Measurements from ENCODE around the gene DCBLD1.

The DCBLD1 gene

GRCh38 chr6:117530467-117531242, 48.2 kb downstream of the DCBLD1 start:
- no peak overlapping the region for H3K4me3 ChIP-seq (ENCODE audit: low read length)
- H3K27me3 ChIP-seq (ENCODE audit: control insufficient read depth, insufficient read depth, low read length): no peaks in the 10 kb centered on the region
- no peaks in the 10 kb centered on the region for H3K4me1 ChIP-seq (ENCODE audit: control insufficient read depth, insufficient read depth, low read length)
- WGBS (ENCODE audit: insufficient coverage, insufficient read length): no CpG with 5 or more reads among the region's 4 CpGs
- H3K27ac ChIP-seq (ENCODE audit: low read length): no peak overlapping the region
- H3K36me3 ChIP-seq (ENCODE audit: control insufficient read depth, insufficient read depth, low read length): no peaks in the 10 kb centered on the region
- no peak for DNase-seq (ENCODE audit: low read depth, low spot score)
- H3K9me3 ChIP-seq (ENCODE audit: control insufficient read depth, insufficient read depth, low read length): no peaks in the 10 kb centered on the region

DNA sequence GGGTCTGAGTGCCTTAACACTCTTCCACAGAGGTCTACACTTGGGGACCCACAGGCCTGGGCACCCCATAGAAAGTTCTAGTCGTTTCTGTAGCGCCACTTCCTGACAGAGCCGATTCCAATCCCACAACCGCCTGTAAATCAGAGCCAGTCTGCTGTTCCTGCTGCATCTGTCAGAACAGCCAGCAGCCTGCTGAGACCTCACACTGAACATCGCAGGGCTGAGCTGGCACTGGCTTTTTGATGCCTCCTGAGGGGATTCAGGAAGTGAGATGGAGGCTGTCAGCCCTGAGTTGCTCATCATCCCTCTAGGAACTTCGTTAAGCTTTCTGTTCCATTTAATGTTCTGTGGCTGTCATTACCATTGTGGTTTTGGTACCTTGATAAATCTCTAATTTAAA, 48.9 kb downstream of the DCBLD1 start:
- no CpG with 5 or more reads among the region's 6 CpGs for WGBS (ENCODE audit: insufficient coverage, insufficient read length)
- no peak overlapping the region for H3K27ac ChIP-seq (ENCODE audit: low read length)
- DNase-seq (ENCODE audit: low read depth, low spot score): no peak
- no peaks in the 10 kb centered on the region for H3K27me3 ChIP-seq (ENCODE audit: control insufficient read depth, insufficient read depth, low read length)
- no peaks in the 10 kb centered on the region for H3K4me1 ChIP-seq (ENCODE audit: control insufficient read depth, insufficient read depth, low read length)
- no peaks in the 10 kb centered on the region for H3K9me3 ChIP-seq (ENCODE audit: control insufficient read depth, insufficient read depth, low read length)
- H3K36me3 ChIP-seq (ENCODE audit: control insufficient read depth, insufficient read depth, low read length): no peaks in the 10 kb centered on the region
- no peak overlapping the region for H3K4me3 ChIP-seq (ENCODE audit: low read length)

- no CpG with 5 or more reads among the region's 5 CpGs for WGBS (ENCODE audit: insufficient coverage, insufficient read length)
- H3K27me3 ChIP-seq (ENCODE audit: control insufficient read depth, insufficient read depth, low read length): no peaks in the 10 kb centered on the region
- H3K4me1 ChIP-seq (ENCODE audit: control insufficient read depth, insufficient read depth, low read length): no peaks in the 10 kb centered on the region
- H3K4me3 ChIP-seq (ENCODE audit: low read length): no peak overlapping the region
- no peak for DNase-seq (ENCODE audit: low read depth, low spot score)
- H3K27ac ChIP-seq (ENCODE audit: low read length): no peak overlapping the region
- no peaks in the 10 kb centered on the region for H3K36me3 ChIP-seq (ENCODE audit: control insufficient read depth, insufficient read depth, low read length)
- no peaks in the 10 kb centered on the region for H3K9me3 ChIP-seq (ENCODE audit: control insufficient read depth, insufficient read depth, low read length)
Observed at GRCh38 chr6:117531809-117532725, 49.6 kb downstream of the DCBLD1 start.

DNA sequence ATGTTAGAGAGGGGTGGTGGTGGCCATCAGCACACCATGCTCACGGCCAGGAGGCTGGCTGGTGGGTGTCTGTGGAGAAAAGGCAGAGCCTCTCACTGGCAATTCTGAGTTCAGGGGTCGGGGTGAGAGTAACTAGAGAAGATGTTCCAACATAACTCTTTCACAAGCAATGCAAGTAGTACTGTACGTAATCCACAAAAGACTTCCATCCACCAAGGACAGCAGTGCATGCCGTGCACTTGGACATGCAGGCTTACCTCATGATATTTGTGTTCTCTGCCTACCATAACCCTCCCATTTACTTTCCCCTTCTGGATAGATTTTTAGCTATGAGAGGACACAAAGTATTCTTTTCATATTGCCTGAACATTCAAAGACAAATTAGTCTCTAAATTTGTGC, 51.3 kb downstream of the DCBLD1 start:
- Histone ChIP-seq H3K36me3 (ENCODE audit: control insufficient read depth, insufficient read depth, low read length) (no peaks in the 10 kb centered on the region), H3K27me3 (ENCODE audit: control insufficient read depth, insufficient read depth, low read length) (no peaks in the 10 kb centered on the region), H3K27ac (ENCODE audit: low read length) (no peak overlapping the region), H3K4me1 (ENCODE audit: control insufficient read depth, insufficient read depth, low read length) (no peaks in the 10 kb centered on the region), H3K9me3 (ENCODE audit: control insufficient read depth, insufficient read depth, low read length) (no peaks in the 10 kb centered on the region), H3K4me3 (ENCODE audit: low read length) (no peak overlapping the region)
- WGBS (ENCODE audit: insufficient coverage, insufficient read length): no CpG with 5 or more reads among the region's 4 CpGs
- no peak for DNase-seq (ENCODE audit: low read depth, low spot score)

DNA sequence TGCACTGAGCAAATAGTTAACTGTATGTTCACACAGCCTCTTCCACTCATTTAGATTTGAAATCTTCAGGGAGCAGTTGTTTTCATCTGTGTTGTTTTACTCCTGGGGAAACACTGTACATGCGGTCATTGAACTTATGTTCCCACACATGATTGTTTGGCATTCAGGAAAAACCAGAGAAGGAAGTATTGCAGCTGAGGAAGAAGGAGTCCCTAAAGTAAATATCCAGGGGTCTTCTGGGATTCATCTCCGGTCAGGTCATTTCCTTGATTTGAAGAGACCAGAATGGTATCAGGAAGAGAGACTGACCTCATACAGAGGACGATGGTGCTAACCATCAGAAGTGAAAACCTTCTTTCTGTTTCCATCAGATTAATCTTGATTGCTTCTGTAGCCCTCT, 52.5 kb downstream of the DCBLD1 start:
- Histone ChIP-seq H3K4me3 (ENCODE audit: low read length) (no peak overlapping the region), H3K36me3 (ENCODE audit: control insufficient read depth, insufficient read depth, low read length) (no peaks in the 10 kb centered on the region), H3K27me3 (ENCODE audit: control insufficient read depth, insufficient read depth, low read length) (no peaks in the 10 kb centered on the region), H3K9me3 (ENCODE audit: control insufficient read depth, insufficient read depth, low read length) (no peaks in the 10 kb centered on the region), H3K27ac (ENCODE audit: low read length) (no peak overlapping the region), H3K4me1 (ENCODE audit: control insufficient read depth, insufficient read depth, low read length) (no peaks in the 10 kb centered on the region)
- no peak for DNase-seq (ENCODE audit: low read depth, low spot score)
- no CpG with 5 or more reads among the region's 3 CpGs for WGBS (ENCODE audit: insufficient coverage, insufficient read length)

- Histone ChIP-seq H3K4me3 (ENCODE audit: low read length) (no peak overlapping the region), H3K36me3 (ENCODE audit: control insufficient read depth, insufficient read depth, low read length) (no peaks in the 10 kb centered on the region)
- DNase-seq (ENCODE audit: low read depth, low spot score): no peak
Observed at GRCh38 chr6:117536317-117536716, 53.8 kb downstream of the DCBLD1 start.

GRCh38 chr6:117538615-117539014, 56.1 kb downstream of the DCBLD1 start:
- Histone ChIP-seq H3K4me3 (ENCODE audit: low read length) (no peak overlapping the region), H3K4me1 (ENCODE audit: control insufficient read depth, insufficient read depth, low read length) (no peaks in the 10 kb centered on the region), H3K36me3 (ENCODE audit: control insufficient read depth, insufficient read depth, low read length) (no peaks in the 10 kb centered on the region), H3K9me3 (ENCODE audit: control insufficient read depth, insufficient read depth, low read length) (no peaks in the 10 kb centered on the region), H3K27ac (ENCODE audit: low read length) (no peak overlapping the region), H3K27me3 (ENCODE audit: control insufficient read depth, insufficient read depth, low read length) (no peaks in the 10 kb centered on the region)
- DNase-seq (ENCODE audit: low read depth, low spot score): no peak
- WGBS (ENCODE audit: insufficient coverage, insufficient read length): no CpG with 5 or more reads among the region's 9 CpGs

More at GRCh38 chr6:117536317-117536716, 53.8 kb downstream of the DCBLD1 start:
- H3K9me3 ChIP-seq (ENCODE audit: control insufficient read depth, insufficient read depth, low read length): no peaks in the 10 kb centered on the region
- no peak overlapping the region for H3K27ac ChIP-seq (ENCODE audit: low read length)
- no peaks in the 10 kb centered on the region for H3K27me3 ChIP-seq (ENCODE audit: control insufficient read depth, insufficient read depth, low read length)
- no peaks in the 10 kb centered on the region for H3K4me1 ChIP-seq (ENCODE audit: control insufficient read depth, insufficient read depth, low read length)
- no CpG with 5 or more reads among the region's 4 CpGs for WGBS (ENCODE audit: insufficient coverage, insufficient read length)

DNA sequence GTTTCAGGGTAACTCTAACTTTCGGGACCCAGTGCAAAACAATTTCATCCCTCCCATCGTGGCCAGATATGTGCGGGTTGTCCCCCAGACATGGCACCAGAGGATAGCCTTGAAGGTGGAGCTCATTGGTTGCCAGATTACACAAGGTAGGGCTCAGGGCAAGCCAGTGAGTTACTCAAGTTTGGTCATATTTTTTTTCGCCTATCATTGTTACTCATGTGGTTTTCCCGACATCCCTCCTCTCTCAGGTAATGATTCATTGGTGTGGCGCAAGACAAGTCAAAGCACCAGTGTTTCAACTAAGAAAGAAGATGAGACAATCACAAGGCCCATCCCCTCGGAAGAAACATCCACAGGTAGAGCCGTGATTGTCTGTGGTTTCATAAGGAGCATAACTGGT, 58.2 kb downstream of the DCBLD1 start:
- Histone ChIP-seq H3K4me1 (ENCODE audit: control insufficient read depth, insufficient read depth, low read length) (no peaks in the 10 kb centered on the region), H3K27me3 (ENCODE audit: control insufficient read depth, insufficient read depth, low read length) (no peaks in the 10 kb centered on the region), H3K9me3 (ENCODE audit: control insufficient read depth, insufficient read depth, low read length) (no peaks in the 10 kb centered on the region), H3K4me3 (ENCODE audit: low read length) (no peak overlapping the region), H3K36me3 (ENCODE audit: control insufficient read depth, insufficient read depth, low read length) (no peaks in the 10 kb centered on the region), H3K27ac (ENCODE audit: low read length) (no peak overlapping the region)
- whole genome bisulfite sequencing (ENCODE audit: insufficient coverage, insufficient read length): no CpG with 5 or more reads among the region's 8 CpGs
- DNase-seq (ENCODE audit: low read depth, low spot score): no peak

GRCh38 chr6:117542493-117542892, 60.0 kb downstream of the DCBLD1 start:
- no peaks in the 10 kb centered on the region for H3K27me3 ChIP-seq (ENCODE audit: control insufficient read depth, insufficient read depth, low read length)
- no peaks in the 10 kb centered on the region for H3K9me3 ChIP-seq (ENCODE audit: control insufficient read depth, insufficient read depth, low read length)
- H3K4me3 ChIP-seq (ENCODE audit: low read length): no peak overlapping the region
- no CpG with 5 or more reads among the region's 3 CpGs for WGBS (ENCODE audit: insufficient coverage, insufficient read length)
- H3K4me1 ChIP-seq (ENCODE audit: control insufficient read depth, insufficient read depth, low read length): no peaks in the 10 kb centered on the region
- no peaks in the 10 kb centered on the region for H3K36me3 ChIP-seq (ENCODE audit: control insufficient read depth, insufficient read depth, low read length)
- DNase-seq (ENCODE audit: low read depth, low spot score): no peak
- H3K27ac ChIP-seq (ENCODE audit: low read length): no peak overlapping the region

GRCh38 chr6:117544716-117545115, 62.2 kb downstream of the DCBLD1 start:
- Histone ChIP-seq H3K4me1 (ENCODE audit: control insufficient read depth, insufficient read depth, low read length) (peaks cover 2% of the 10 kb centered on the region; the same call in 1 of the 2 replicates), H3K9me3 (ENCODE audit: control insufficient read depth, insufficient read depth, low read length) (no peaks in the 10 kb centered on the region), H3K27ac (ENCODE audit: low read length) (no peak overlapping the region), H3K36me3 (ENCODE audit: control insufficient read depth, insufficient read depth, low read length) (no peaks in the 10 kb centered on the region), H3K27me3 (ENCODE audit: control insufficient read depth, insufficient read depth, low read length) (no peaks in the 10 kb centered on the region), H3K4me3 (ENCODE audit: low read length) (no peak overlapping the region)
- no CpG with 5 or more reads among the region's 3 CpGs for WGBS (ENCODE audit: insufficient coverage, insufficient read length)
- no peak for DNase-seq (ENCODE audit: low read depth, low spot score)
